ENCODE data around the gene FCSK. TPM values are rescaled to one million over a fixed set of nuclear protein-coding genes. Genes with fewer than 3 reads are reported as not detected.

FCSK gene
- total and polyA plus RNA-seq, 2 of the 13 experiments (the other 11 are each of a cell fraction or from before 2014, with no cell fraction given) = 9.1 to 19.2 TPM

GRCh38 chr16:70419384-70420327 is 34.7 kb upstream of the FCSK start (continued):
- TF ChIP-seq HNF1A (IDR thresholded peaks at IDR 0.05; ENCODE audit: low read depth) = no peak
- TF ChIP-seq HNF1A (CRISPR knock-in tag; IDR thresholded peaks at IDR 0.05; ENCODE audit: borderline replicate concordance) = no peak
- no peak for TF ChIP-seq PRDM4 (CRISPR knock-in tag; IDR thresholded peaks at IDR 0.05; ENCODE audit: borderline replicate concordance)
- peak; percentile 9 for TF ChIP-seq YY1 (IDR thresholded peaks at IDR 0.05; ENCODE audit: insufficient read depth, insufficient replicate concordance, low read depth, low read length)
- no peak for TF ChIP-seq POLR2AphosphoS2 (IDR thresholded peaks at IDR 0.05; ENCODE audit: low read depth, low read length)
- TF ChIP-seq PATZ1 (CRISPR knock-in tag; IDR thresholded peaks at IDR 0.05) = 0 out of 2 replicates have a peak, but pooled peaks have one; percentile 17
- TF ChIP-seq SAP130 (CRISPR knock-in tag; IDR thresholded peaks at IDR 0.05; ENCODE audit: low read depth) = 0 out of 2 replicates have a peak, but pooled peaks have one; percentile 3
- no peak for TF ChIP-seq ATF2 (CRISPR knock-in tag; IDR thresholded peaks at IDR 0.05)
- no peak for TF ChIP-seq ZNF20 (CRISPR knock-in tag; IDR thresholded peaks at IDR 0.05)
- 0 out of 2 replicates have a peak, but pooled peaks have one; percentile 25 for TF ChIP-seq ZSCAN31 (CRISPR knock-in tag; IDR thresholded peaks at IDR 0.05; ENCODE audit: low read depth)
- TF ChIP-seq POGZ (CRISPR knock-in tag; IDR thresholded peaks at IDR 0.05) = no peak
- TF ChIP-seq HOXA5 (CRISPR knock-in tag; IDR thresholded peaks at IDR 0.05) = no peak
- peak; percentile 94 for TF ChIP-seq ZBTB33 (CRISPR knock-in tag; IDR thresholded peaks at IDR 0.05)
- no peak for TF ChIP-seq TFDP1 (CRISPR knock-in tag; IDR thresholded peaks at IDR 0.05; ENCODE audit: borderline replicate concordance)

Data from HepG2 (cell line).